Muscle of leg (tissue), 11 donors: Measurements from ENCODE around the gene CCSER1. TPM values are rescaled to one million over a fixed set of nuclear protein-coding genes. Genes with fewer than 3 reads are reported as not detected.
"Not testable (repeated sequence)": the region's sequence is repeated elsewhere in the genome, so short reads cannot be mapped to it uniquely, and the experiment has no call there.

Experiments used
- DNase-seq: peaks from one replicate; pipeline ENCODE4 v3.0.0; 2013
- H3K27ac ChIP-seq: one replicate; pipeline ENCODE4 v1.5.1; 2013; ENCODE audit warnings: mild to moderate bottlenecking, low read length, control low read depth
- H3K27me3 ChIP-seq: one replicate; pipeline ENCODE4 v1.6.1; 2013; ENCODE audit warnings: low read length; ENCODE audit not compliant: control insufficient read depth, insufficient read depth
- H3K36me3 ChIP-seq: one replicate; pipeline ENCODE4 v1.6.1; 2013; ENCODE audit warnings: low read length; ENCODE audit not compliant: control insufficient read depth, insufficient read depth
- H3K4me1 ChIP-seq: one replicate; pipeline ENCODE4 v1.6.1; 2013; ENCODE audit warnings: low read length; ENCODE audit not compliant: control insufficient read depth, insufficient read depth
- H3K4me3 ChIP-seq: one replicate; pipeline ENCODE4 v1.5.1; 2013; ENCODE audit warnings: low read length, control low read depth
- H3K9me3 ChIP-seq: replicated peaks from 2 replicates; pipeline ENCODE4 v1.6.1; 2013; ENCODE audit warnings: low read depth, low read length; ENCODE audit not compliant: control insufficient read depth
- WGBS: methylation state at CpG from one replicate; pipeline ENCODE4 v1.1.5; 2013; ENCODE audit warnings: missing lambda C conversion rate; ENCODE audit not compliant: insufficient coverage; 5-methylcytosine and 5-hydroxymethylcytosine counted together
- polyA plus RNA-seq, 8 donors: library from polyadenylated mRNA; unstranded; fragments of 120-200 nt; gene quantifications; one replicate each; pipeline versions ENCODE4 v1.2.1 to v1.2.3, GENCODE V29; 2013; ENCODE audit warnings: inconsistent platforms in 1 of 8, low replicate concordance in 1 of 8; ENCODE audit not compliant: insufficient read length in 8 of 8, insufficient read depth in 1 of 8
- total RNA-seq: library from RNA; stranded (reverse); fragments of 120-200 nt; gene quantifications from one replicate; pipeline ENCODE4 v1.2.4, GENCODE V29; 2013

The CCSER1 gene
- total and polyA plus RNA-seq, 9 donors, result 0.26 to 1.2 (median 0.41) TPM

DNA sequence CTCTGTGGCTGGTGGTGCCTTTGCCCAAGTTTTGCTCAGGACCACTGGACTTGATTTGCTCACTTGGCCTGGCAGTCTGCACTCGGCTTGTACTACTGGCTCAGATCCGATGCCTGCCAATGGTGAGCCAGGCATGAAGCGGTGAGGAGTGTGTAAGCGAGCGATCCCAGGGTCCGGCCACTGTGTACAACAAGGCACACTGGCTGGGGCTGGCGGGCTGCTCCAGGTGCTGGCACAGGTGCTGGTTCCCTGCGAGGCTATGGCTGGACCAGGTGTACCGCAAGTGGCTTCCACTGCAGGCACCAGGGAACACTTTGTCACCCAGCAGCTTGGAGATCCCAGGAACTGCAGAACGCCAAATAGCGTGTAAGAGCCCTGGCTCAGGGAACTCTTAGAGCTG is 329.7 kb downstream of the CCSER1 start:
- 89% methylated on average over 11 of the region's 11 CpGs for WGBS
- no peak for DNase-seq
- Histone ChIP-seq H3K9me3 (peaks cover 6% of the 10 kb centered on the region), H3K27me3 (no peaks in the 10 kb centered on the region), H3K36me3 (no peaks in the 10 kb centered on the region), H3K27ac (no peak overlapping the region), H3K4me1 (no peaks in the 10 kb centered on the region), H3K4me3 (no peak overlapping the region)

DNA sequence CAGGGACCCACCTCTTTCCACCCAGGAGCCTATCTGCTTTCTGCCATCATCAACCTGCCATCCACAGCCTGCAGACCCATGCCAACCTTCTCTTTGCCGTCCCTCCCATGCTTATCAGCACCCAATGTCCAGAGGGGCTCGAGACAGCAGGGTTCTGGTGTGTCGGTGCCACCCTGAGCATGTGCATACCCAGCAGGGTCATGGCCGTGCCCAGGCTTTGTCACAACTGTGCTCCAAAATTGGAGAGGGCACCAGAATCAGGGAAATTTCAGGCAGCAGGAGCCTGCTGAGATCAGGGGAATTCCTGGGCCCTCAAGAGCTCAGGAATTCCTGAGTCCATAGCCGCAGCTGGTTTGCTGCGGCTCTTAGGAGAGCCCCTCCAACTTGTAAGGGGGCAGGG is 330.6 kb downstream of the CCSER1 start:
- WGBS, result 89% methylated on average over 6 of the region's 6 CpGs
- no peak for DNase-seq

DNA sequence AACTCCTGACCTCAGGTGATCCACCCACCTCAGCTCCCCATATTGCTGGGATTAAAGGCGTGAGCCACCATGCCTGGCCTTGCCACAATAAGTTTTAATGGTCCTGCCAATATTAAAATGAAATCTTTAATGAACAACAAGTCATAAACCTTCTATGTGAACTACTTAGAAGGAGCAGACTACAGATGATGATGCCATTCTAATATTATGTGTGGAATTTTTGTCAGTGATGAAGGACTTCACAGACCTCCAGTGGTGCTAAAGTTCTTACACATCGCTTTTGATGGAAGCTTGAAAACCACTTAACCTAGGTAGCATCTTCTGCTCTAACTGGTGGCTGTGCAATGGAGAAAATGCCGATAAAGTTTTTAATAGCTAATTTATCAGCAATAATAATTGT is 331.4 kb downstream of the CCSER1 start:
- no CpG with 5 or more reads among the region's 3 CpGs for WGBS
- no peaks in the 10 kb centered on the region for H3K4me1 ChIP-seq
- no peaks in the 10 kb centered on the region for H3K36me3 ChIP-seq
- no peak overlapping the region for H3K4me3 ChIP-seq
- H3K9me3 ChIP-seq, result peaks cover 6% of the 10 kb centered on the region
- no peak for DNase-seq
- H3K27me3 ChIP-seq, result no peaks in the 10 kb centered on the region
- no peak overlapping the region for H3K27ac ChIP-seq

More for the DNA sequence above, 330.6 kb downstream of the CCSER1 start:
- Histone ChIP-seq H3K36me3 (no peaks in the 10 kb centered on the region), H3K27me3 (no peaks in the 10 kb centered on the region), H3K27ac (no peak overlapping the region), H3K4me3 (no peak overlapping the region), H3K9me3 (peaks cover 6% of the 10 kb centered on the region), H3K4me1 (no peaks in the 10 kb centered on the region)

DNA sequence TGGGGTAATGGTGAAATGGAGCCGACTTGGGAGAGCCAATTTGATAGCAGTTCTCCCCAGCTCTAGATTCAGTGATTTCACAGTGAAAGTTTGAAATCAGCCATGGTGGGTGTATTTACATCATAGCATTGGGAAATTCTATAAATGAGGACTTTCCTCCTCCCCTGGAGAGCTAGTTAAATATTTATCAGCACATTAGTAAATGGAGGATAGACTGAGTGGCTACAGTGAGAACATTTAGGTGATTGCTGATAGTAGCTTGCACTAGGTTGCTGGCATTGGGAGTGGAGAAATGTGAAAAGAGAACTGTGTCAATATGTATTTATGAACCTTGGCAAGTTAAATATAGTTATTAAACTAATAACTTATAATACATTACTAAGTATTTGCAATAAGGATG is 347.3 kb downstream of the CCSER1 start:
- no peaks in the 10 kb centered on the region for H3K9me3 ChIP-seq
- WGBS, result 60% methylated on average over 1 of the region's 1 CpG
- no peaks in the 10 kb centered on the region for H3K36me3 ChIP-seq
- no peak overlapping the region for H3K27ac ChIP-seq
- no peaks in the 10 kb centered on the region for H3K27me3 ChIP-seq
- H3K4me1 ChIP-seq, result no peaks in the 10 kb centered on the region
- no peak overlapping the region for H3K4me3 ChIP-seq
- DNase-seq, result no peak

DNA sequence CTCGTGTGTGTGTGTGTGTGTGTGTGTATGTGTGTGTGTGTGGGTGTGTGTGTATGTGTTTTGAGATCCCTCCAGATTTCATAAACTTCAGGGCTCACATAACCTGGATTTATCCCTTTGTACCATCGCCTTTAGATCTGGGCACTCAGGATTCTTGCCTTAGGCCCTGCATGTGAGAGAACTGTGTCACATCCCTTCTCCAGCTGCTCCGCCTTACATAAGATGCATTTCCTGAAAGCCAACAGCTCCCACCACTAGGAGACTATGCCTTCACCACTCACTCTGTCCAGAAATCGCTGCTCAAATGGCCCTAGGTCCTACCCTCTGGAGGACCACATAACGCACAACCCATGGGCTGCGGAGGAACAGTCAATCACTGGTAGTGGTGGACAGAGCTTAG is 348.8 kb downstream of the CCSER1 start:
- Histone ChIP-seq H3K27me3 (no peaks in the 10 kb centered on the region), H3K9me3 (no peaks in the 10 kb centered on the region), H3K27ac (no peak overlapping the region), H3K4me3 (no peak overlapping the region), H3K4me1 (no peaks in the 10 kb centered on the region), H3K36me3 (no peaks in the 10 kb centered on the region)
- no peak for DNase-seq
- WGBS, result 93% methylated on average over 3 of the region's 6 CpGs

DNA sequence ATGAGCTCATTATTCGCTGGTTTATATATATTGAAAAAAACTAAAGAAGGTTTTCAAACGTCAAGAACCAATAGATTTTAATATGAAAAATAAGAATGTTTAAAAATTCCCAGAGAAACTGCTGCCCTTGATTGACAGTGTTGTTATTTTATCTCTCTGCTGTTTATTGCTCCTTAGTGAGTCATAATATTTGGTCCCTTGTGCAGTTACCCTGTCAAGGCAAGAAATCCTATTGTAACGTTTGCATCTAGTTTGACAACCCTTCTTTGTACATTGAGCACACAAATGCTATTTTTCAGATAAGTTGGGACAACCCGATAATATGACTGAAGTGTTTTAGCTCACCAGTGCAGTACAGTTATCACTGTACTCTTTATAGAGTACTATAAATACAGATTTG is 349.4 kb downstream of the CCSER1 start:
- no peak for DNase-seq
- no peaks in the 10 kb centered on the region for H3K27me3 ChIP-seq
- no peak overlapping the region for H3K27ac ChIP-seq
- no peaks in the 10 kb centered on the region for H3K9me3 ChIP-seq
- no peaks in the 10 kb centered on the region for H3K36me3 ChIP-seq
- WGBS, result no CpG with 5 or more reads among the region's 4 CpGs
- no peak overlapping the region for H3K4me3 ChIP-seq
- no peaks in the 10 kb centered on the region for H3K4me1 ChIP-seq

DNA sequence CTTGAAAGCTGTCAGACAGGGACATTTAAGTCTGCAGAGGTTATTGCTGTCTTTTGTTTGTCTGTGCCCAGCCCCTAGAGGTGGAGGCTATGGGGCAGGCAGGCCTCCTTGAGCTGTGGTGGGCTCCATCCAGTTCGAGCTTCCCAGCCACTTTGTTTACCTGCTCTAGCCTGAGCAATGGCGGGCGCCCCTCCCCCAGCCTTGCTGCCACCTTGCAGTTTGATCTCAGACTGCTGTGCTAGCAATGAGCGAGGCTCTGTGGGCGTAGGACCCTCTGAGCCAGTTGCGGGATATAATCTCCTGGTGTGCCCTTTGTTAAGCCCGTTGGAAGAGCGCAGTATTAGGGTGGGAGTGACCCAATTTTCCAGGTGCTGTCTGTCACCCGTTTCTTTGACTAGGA is 357.7 kb downstream of the CCSER1 start:
- not testable (repeated sequence) for H3K4me3 ChIP-seq, H3K27ac ChIP-seq, H3K27me3 ChIP-seq, H3K36me3 ChIP-seq, H3K4me1 ChIP-seq, H3K9me3 ChIP-seq, DNase-seq
- 93% methylated on average over 6 of the region's 9 CpGs for WGBS

DNA sequence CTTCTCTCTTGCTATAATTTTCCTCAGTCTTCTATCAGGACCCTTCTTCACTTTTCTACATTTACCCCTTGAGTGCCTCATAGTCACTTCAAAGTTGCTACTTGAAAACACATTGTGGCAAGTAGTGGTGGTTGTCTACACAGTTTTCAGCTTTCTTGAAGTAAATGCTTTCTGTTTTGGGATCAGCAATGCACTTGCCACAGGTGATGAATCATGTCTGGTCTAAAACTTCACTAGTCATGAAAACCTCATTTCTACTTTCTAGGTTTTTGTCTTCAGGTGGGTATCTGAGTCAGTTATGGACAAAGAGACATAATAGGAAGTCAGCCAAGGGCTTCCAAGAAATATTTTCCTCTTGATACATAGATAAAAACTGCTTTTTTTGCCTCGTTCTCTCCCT is 359.2 kb downstream of the CCSER1 start:
- DNase-seq, result no peak
- Histone ChIP-seq H3K4me3 (no peak overlapping the region), H3K4me1 (no peaks in the 10 kb centered on the region), H3K27ac (no peak overlapping the region), H3K36me3 (no peaks in the 10 kb centered on the region), H3K27me3 (no peaks in the 10 kb centered on the region), H3K9me3 (peaks cover 4% of the 10 kb centered on the region)
- no CpG with 5 or more reads among the region's 1 CpG for WGBS

DNA sequence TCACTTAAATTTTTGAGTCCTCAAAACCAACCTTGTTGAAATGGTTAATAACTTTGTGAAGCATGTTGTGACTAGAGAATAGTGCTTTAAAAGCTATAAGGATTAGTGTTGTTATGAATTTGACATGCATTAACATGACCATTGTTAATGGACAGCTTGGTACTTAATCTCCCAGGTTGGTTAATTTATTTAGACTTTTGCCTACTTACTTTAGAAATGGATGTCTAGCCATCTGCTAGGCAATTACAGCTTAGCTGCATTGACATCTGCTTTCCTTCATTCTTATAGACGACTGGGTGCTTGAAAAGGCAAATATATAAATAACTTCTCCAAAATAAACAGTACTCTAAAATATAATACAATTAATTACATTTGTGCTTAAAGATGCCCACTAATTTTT is 368.0 kb downstream of the CCSER1 start:
- Histone ChIP-seq H3K4me1 (no peaks in the 10 kb centered on the region), H3K4me3 (no peak overlapping the region), H3K9me3 (peaks cover 2% of the 10 kb centered on the region), H3K27me3 (no peaks in the 10 kb centered on the region), H3K36me3 (no peaks in the 10 kb centered on the region), H3K27ac (no peak overlapping the region)
- WGBS, result no CpG with 5 or more reads among the region's 1 CpG
- DNase-seq, result no peak

DNA sequence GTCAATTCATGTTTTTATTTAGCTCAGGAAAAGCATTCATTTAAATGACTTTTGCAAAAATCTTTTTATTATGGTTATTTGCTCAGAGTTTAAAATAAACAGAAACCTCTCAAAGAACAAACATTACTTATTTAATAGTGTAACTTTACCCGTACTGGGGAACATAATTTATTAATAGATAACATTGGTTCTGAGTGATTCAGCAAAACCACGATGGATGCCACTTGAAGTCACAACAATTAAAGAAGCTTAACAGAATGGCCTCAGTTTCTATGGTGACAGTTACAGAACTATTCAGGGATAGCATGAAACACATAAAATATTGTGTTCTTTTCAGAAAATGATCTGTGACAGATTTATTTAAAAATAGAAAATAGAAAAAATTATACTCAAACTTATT is 368.7 kb downstream of the CCSER1 start:
- H3K36me3 ChIP-seq, result no peaks in the 10 kb centered on the region
- no peak overlapping the region for H3K4me3 ChIP-seq
- H3K4me1 ChIP-seq, result no peaks in the 10 kb centered on the region
- H3K9me3 ChIP-seq, result peaks cover 2% of the 10 kb centered on the region
- no peak overlapping the region for H3K27ac ChIP-seq
- no peak for DNase-seq
- H3K27me3 ChIP-seq, result no peaks in the 10 kb centered on the region
- no CpG with 5 or more reads among the region's 2 CpGs for WGBS

DNA sequence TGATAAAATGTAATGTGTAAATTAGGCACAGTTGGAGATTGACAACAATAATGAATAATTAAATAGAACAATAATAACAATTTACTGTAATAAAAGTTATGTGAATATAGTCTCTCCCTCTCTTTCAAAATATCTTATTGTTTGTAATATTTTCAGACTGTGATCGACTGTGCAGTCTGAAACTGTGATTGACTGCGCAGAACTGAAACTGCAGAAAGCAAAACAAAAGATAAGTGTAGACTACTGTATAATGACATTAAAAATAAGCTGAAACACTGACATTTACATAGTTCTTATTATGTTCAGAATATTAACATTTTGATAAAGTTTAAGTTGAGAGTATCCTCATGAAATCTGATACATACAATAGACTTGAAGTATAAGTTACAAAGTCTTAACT is 371.0 kb downstream of the CCSER1 start:
- Histone ChIP-seq H3K27ac (no peak overlapping the region), H3K9me3 (peaks cover 7% of the 10 kb centered on the region), H3K4me1 (no peaks in the 10 kb centered on the region), H3K36me3 (no peaks in the 10 kb centered on the region), H3K4me3 (no peak overlapping the region), H3K27me3 (no peaks in the 10 kb centered on the region)
- DNase-seq, result no peak
- no CpG with 5 or more reads among the region's 2 CpGs for WGBS
